Neural progenitor cell (in vitro differentiated cells): Measurements from ENCODE around the gene FZD10. TPM values are rescaled to one million over a fixed set of nuclear protein-coding genes. Genes with fewer than 3 reads are reported as not detected.

ENCODE experiments used
- DNase-seq: peaks from one replicate; pipeline ENCODE4 v3.0.0-alpha.2; 2016; ENCODE audit warnings: low spot score
- H2AFZ ChIP-seq: fragments of 200-600 bp; sonication (generic); replicated peaks from 2 replicates; pipeline ENCODE4 v1.6.1; 2016; ENCODE audit warnings: antibody characterized with exemption
- H3F3A ChIP-seq: fragments of 200-600 bp; sonication (generic); 2 replicates; pipeline ENCODE4 v1.6.1; 2016; ENCODE audit warnings: antibody characterized with exemption, low read depth
- H3K27ac ChIP-seq: fragments of 200-600 bp; sonication (generic); 2 replicates; pipeline ENCODE4 v1.5.1; 2016; ENCODE audit warnings: mild to moderate bottlenecking
- H3K27me3 ChIP-seq: fragments of 200-600 bp; sonication (generic); 2 replicates; pipeline ENCODE4 v1.6.1; 2016; ENCODE audit warnings: mild to moderate bottlenecking, moderate library complexity
- H3K36me3 ChIP-seq: fragments of 200-600 bp; sonication (generic); 2 replicates; pipeline ENCODE4 v1.5.1; 2016
- H3K4me1 ChIP-seq: fragments of 200-600 bp; sonication (generic); 2 replicates; pipeline ENCODE4 v1.6.1; 2016; ENCODE audit warnings: mixed run types
- H3K4me2 ChIP-seq: fragments of 200-600 bp; sonication (generic); 2 replicates; pipeline ENCODE4 v1.6.1; 2016
- H3K4me3 ChIP-seq: fragments of 200-600 bp; sonication (generic); 2 replicates; pipeline ENCODE4 v1.5.1; 2016
- H3K79me2 ChIP-seq: fragments of 200-600 bp; sonication (generic); 2 replicates; pipeline ENCODE4 v1.6.1; 2016; ENCODE audit warnings: low read depth
- H3K9ac ChIP-seq: fragments of 200-600 bp; sonication (generic); 2 replicates; pipeline ENCODE4 v1.6.1; 2016
- H3K9me3 ChIP-seq: fragments of 200-600 bp; sonication (generic); 2 replicates; pipeline ENCODE4 v1.5.1; 2016; ENCODE audit warnings: low read depth
- H4K20me1 ChIP-seq: fragments of 200-600 bp; sonication (generic); 2 replicates; pipeline ENCODE4 v1.6.1; 2016; ENCODE audit warnings: low read depth
- H3K27ac Mint-ChIP-seq: 3 replicates; pipeline ENCODE4 v1.8.0; 2021; ENCODE audit warnings: mixed read lengths
- H3K27me3 Mint-ChIP-seq: 2 replicates; pipeline ENCODE4 v1.8.0; 2022; ENCODE audit warnings: low read depth, mild to moderate bottlenecking, inconsistent platforms, moderate library complexity, mixed read lengths; ENCODE audit not compliant: insufficient read depth
- H3K36me3 Mint-ChIP-seq: 3 replicates; pipeline ENCODE4 v1.8.0; 2021; ENCODE audit warnings: mixed read lengths
- H3K4me1 Mint-ChIP-seq: 3 replicates; pipeline ENCODE4 v1.8.0; 2021; ENCODE audit warnings: mixed read lengths
- H3K4me3 Mint-ChIP-seq: 3 replicates; pipeline ENCODE4 v1.8.0; 2021; ENCODE audit warnings: mild to moderate bottlenecking, moderate library complexity, mixed read lengths
- H3K9me3 Mint-ChIP-seq: 3 replicates; pipeline ENCODE4 v1.8.0; 2020; ENCODE audit warnings: mixed read lengths
- CTCF ChIP-seq: fragments of 200-600 bp; sonication (generic); IDR thresholded peaks from 2 replicates; pipeline ENCODE4 v1.5.1; 2017; ENCODE audit warnings: antibody characterized with exemption, mild to moderate bottlenecking
- EZH2 ChIP-seq: fragments of 200-600 bp; sonication (generic); IDR thresholded peaks from 2 replicates; pipeline ENCODE4 v1.6.1; 2017; ENCODE audit warnings: antibody characterized with exemption, mild to moderate bottlenecking, moderate library complexity
- EZH2phosphoT487 ChIP-seq: fragments of 200-600 bp; sonication (generic); IDR thresholded peaks from 2 replicates; pipeline ENCODE4 v1.6.1; 2017; ENCODE audit warnings: antibody characterized with exemption
- total RNA-seq: library from RNA; depleted of rRNA; stranded (reverse); fragments of >200 nt; gene quantifications from 2 replicates; pipeline ENCODE4 v1.2.3, GENCODE V29; 2015; ENCODE audit warnings: low replicate concordance

Gene FZD10
- total RNA-seq, 1 donor from 2014 or later: 0.11 TPM

GRCh38 chr12:130134563-130134915 lies 27.7 kb upstream of the FZD10 start:
- H3K79me2 ChIP-seq: no peaks in the 10 kb centered on the region
- no peaks in the 10 kb centered on the region for H3K4me1 ChIP-seq
- DNase-seq: no peak
- H3K27ac ChIP-seq: no peak overlapping the region
- no peak overlapping the region for H3K4me3 ChIP-seq
- H3K4me1 Mint-ChIP-seq: peaks cover 66% of the 10 kb centered on the region
- H3K36me3 Mint-ChIP-seq: no peaks in the 10 kb centered on the region
- H2AFZ ChIP-seq: no peak overlapping the region
- H3K27me3 Mint-ChIP-seq: peaks cover 21% of the 10 kb centered on the region
- H3K27ac Mint-ChIP-seq: no peak overlapping the region
- H3K9me3 ChIP-seq: no peaks in the 10 kb centered on the region
- H3K27me3 ChIP-seq: peaks cover 95% of the 10 kb centered on the region
- no peaks in the 10 kb centered on the region for H3K36me3 ChIP-seq
- no peak overlapping the region for H3K9ac ChIP-seq
- peaks cover 6% of the 10 kb centered on the region for H3K9me3 Mint-ChIP-seq
- H4K20me1 ChIP-seq: peaks cover 4% of the 10 kb centered on the region
- H3K4me3 Mint-ChIP-seq: no peak overlapping the region
- H3F3A ChIP-seq: peaks cover 6% of the 10 kb centered on the region
- no peak for TF ChIP-seq EZH2phosphoT487
- no peak for TF ChIP-seq EZH2
- TF ChIP-seq CTCF: no peak
- H3K4me2 ChIP-seq: no peak overlapping the region

GRCh38 chr12:130136509-130137039 lies 25.7 kb upstream of the FZD10 start:
- peaks cover 99% of the 10 kb centered on the region for H3K27me3 ChIP-seq
- H3K27me3 Mint-ChIP-seq: peaks cover 31% of the 10 kb centered on the region

GRCh38 chr12:130137040-130138018 lies 24.9 kb upstream of the FZD10 start:
- H3K4me2 ChIP-seq: no peak overlapping the region
- peaks cover 30% of the 10 kb centered on the region for H3K27me3 Mint-ChIP-seq

More at GRCh38 chr12:130136509-130137039, 25.7 kb upstream of the FZD10 start:
- Histone ChIP-seq H3K27ac (no peak overlapping the region), H2AFZ (no peak overlapping the region), H3K36me3 (no peaks in the 10 kb centered on the region), H3K4me2 (no peak overlapping the region), H3F3A (peaks cover 6% of the 10 kb centered on the region), H3K9me3 (no peaks in the 10 kb centered on the region), H3K4me3 (no peak overlapping the region), H3K79me2 (no peaks in the 10 kb centered on the region), H3K4me1 (no peaks in the 10 kb centered on the region), H3K9ac (no peak overlapping the region), H4K20me1 (peaks cover 4% of the 10 kb centered on the region)
- Mint-ChIP-seq H3K4me3 (no peak overlapping the region), H3K9me3 (peaks cover 6% of the 10 kb centered on the region), H3K36me3 (no peaks in the 10 kb centered on the region), H3K4me1 (peaks cover 83% of the 10 kb centered on the region), H3K27ac (peak overlapping the region; percentile 15)
- TF ChIP-seq EZH2 (no peak), CTCF (no peak), EZH2phosphoT487 (no peak)
- DNase-seq: no peak

More at GRCh38 chr12:130137040-130138018, 24.9 kb upstream of the FZD10 start:
- peak overlapping the region; percentile 13 for H3K27ac Mint-ChIP-seq
- Histone ChIP-seq H3K9ac (no peak overlapping the region), H3K36me3 (no peaks in the 10 kb centered on the region), H3K9me3 (no peaks in the 10 kb centered on the region), H3F3A (peaks cover 6% of the 10 kb centered on the region), H3K4me3 (no peak overlapping the region), H2AFZ (no peak overlapping the region), H4K20me1 (peaks cover 4% of the 10 kb centered on the region), H3K27ac (no peak overlapping the region), H3K79me2 (no peaks in the 10 kb centered on the region), H3K4me1 (no peaks in the 10 kb centered on the region), H3K27me3 (peaks cover 99% of the 10 kb centered on the region)
- H3K9me3 Mint-ChIP-seq: peaks cover 6% of the 10 kb centered on the region
- peaks cover 80% of the 10 kb centered on the region for H3K4me1 Mint-ChIP-seq
- H3K36me3 Mint-ChIP-seq: no peaks in the 10 kb centered on the region
- H3K4me3 Mint-ChIP-seq: no peak overlapping the region
- DNase-seq: peak; percentile 36
- no peak for TF ChIP-seq CTCF
- no peak for TF ChIP-seq EZH2phosphoT487
- TF ChIP-seq EZH2: no peak
